BLaER1 treated with 17β-estradiol and CSF1 and Interleukin-3, amounts not matched to agents 10 nM and 100 nM (cell line): ENCODE results near the gene AKAP8L.

Source experiments
- H3K27ac ChIP-seq, 11 experiments: shearing (Covaris generic); formaldehyde crosslinking; 2 replicates each; pipeline ENCODE4 v1.8.1; 2022
- H3K27me3 ChIP-seq, 11 experiments: shearing (Covaris generic); formaldehyde crosslinking; 2 replicates each; pipeline ENCODE4 v1.8.1; 2022
- H3K36me3 ChIP-seq, 11 experiments: shearing (Covaris generic); formaldehyde crosslinking; 2 replicates each; pipeline ENCODE4 v1.8.1; 2022
- H3K4me1 ChIP-seq, 10 experiments: shearing (Covaris generic); formaldehyde crosslinking; 2 replicates each; pipeline ENCODE4 v1.8.1; 2022
- H3K4me2 ChIP-seq, 11 experiments: shearing (Covaris generic); formaldehyde crosslinking; 2 replicates each; pipeline ENCODE4 v1.8.1; 2022
- H3K4me3 ChIP-seq, 10 experiments: shearing (Covaris generic); formaldehyde crosslinking; 2 replicates each; pipeline ENCODE4 v1.8.1; 2022
- H3K9ac ChIP-seq, 11 experiments: shearing (Covaris generic); formaldehyde crosslinking; 2 replicates each; pipeline ENCODE4 v1.8.1; 2022
- H3K9me3 ChIP-seq, 11 experiments: shearing (Covaris generic); formaldehyde crosslinking; replicated peaks in 1 of 11; 2 replicates each; pipeline ENCODE4 v1.8.1; 2022
- H4K20me1 ChIP-seq, 11 experiments: shearing (Covaris generic); formaldehyde crosslinking; 2 replicates each; pipeline ENCODE4 v1.8.1; 2022
- Cebpa-rat ChIP-seq, 11 experiments: shearing (Covaris generic); IDR thresholded peaks; 2 replicates each; pipeline ENCODE4 v1.8.1; 2022

The AKAP8L gene

DNA sequence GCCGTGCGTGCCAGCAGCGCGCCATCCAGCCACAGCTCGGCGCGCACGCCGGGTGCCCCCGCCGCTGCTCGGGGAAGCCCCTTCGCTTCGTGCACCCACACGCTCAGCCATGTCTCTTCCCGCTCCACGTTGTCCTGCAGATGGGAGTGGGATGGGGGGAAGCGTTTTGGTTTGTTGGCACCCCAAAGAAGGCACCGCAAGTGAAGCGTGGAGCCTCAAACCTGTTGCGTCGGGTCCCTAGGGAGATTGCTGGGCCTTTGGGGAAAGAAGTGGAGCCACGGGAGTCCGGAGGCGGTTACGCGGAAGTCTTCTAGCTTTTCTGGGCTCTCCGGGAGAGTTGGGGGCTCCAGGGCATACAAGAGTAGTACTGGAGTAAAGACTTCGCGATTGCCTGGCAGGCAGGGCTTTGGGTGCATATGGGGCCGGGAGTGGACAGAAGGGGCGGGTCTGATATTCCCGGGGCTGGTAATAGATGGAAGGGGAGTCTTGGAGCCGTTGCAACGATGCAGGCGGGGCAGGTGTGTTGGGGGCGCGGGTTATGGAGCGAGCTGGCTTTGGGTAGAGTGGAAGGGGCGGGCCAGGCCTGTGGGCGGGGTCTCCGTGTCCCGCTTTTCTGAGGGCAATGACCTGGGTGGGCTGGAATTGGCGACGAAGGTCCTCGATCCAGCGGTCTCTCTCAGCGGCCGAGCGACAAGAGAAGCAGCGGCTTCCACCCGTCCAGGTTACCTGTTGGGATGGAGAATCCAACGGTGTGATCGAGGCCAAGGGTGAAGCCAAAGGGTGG is 39.1 kb upstream of the AKAP8L start:
- Histone ChIP-seq H3K4me2 (peak overlapping the region in 6 of 11 experiments; percentile 25 to 64 (median 54); a peak in 11 of 22 replicates), H3K9ac (no peak overlapping the region; a peak in 1 of 22 replicates), H3K4me3 (no peak overlapping the region)

DNA sequence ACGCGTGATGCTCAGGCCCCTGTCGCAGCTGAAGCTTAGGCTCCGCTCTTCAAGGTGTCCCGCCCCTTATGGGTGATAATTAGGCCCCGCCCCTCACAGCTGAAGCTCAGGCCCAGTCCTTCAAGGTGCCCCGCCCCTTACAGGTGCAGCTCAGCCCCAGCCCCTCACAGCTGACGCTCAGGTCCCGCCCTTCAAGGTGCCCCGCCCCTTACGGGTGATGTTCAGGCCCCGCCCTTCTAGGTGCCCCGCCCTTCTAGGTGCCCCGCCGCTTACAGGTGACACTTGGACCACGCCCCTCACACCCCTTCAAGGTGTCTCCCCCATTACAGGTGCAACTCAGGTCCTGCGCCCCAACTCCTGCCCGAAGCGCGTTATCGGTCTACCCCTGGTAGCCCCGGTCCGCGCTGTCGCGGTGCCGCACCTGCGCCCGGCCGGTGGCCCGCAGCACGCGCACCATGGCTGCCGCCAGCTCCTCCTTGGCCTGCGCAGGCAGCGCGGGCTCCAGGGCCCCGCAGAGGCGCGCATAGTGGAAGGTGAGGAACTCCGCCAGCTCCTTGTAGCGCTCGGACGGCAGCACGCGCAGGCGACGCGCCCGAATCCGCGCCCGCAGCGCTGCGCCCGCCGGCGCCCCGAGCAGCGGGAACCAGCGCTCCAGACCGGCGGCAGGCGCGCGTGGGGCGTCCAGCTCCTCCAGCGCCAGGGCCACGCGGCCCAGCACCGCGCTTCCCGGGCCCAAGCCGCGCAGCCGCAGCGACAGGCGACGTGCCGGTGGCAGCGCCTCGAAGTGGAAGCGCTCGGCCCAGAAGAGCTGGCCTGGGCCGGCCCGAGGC is 38.3 kb upstream of the AKAP8L start:
- Histone ChIP-seq H3K27ac (peak overlapping the region in 1 of 11 experiments; percentile 16; a peak in 1 of 22 replicates), H4K20me1 (peaks cover 0 to 81% (median 8%) of the 10 kb centered on the region in 11 experiments; a peak in 9 of 22 replicates), H3K4me2 (peak overlapping the region in 5 of 11 experiments; percentile 53 to 64 (median 56); a peak in 9 of 22 replicates), H3K9ac (no peak overlapping the region), H3K9me3 (peaks cover 0 to 8% (median 0%) of the 10 kb centered on the region in 11 experiments; a peak in 5 of 22 replicates), H3K4me3 (no peak overlapping the region), H3K36me3 (peaks cover 16 to 98% (median 95%) of the 10 kb centered on the region in 11 experiments; a peak in 21 of 22 replicates), H3K27me3 (no peaks in the 10 kb centered on the region), H3K4me1 (peaks cover 7 to 38% (median 24%) of the 10 kb centered on the region in 10 experiments)
- TF ChIP-seq Cebpa-rat (IDR thresholded peaks at IDR 0.05), result no peak

More for the DNA sequence above, 39.1 kb upstream of the AKAP8L start:
- Histone ChIP-seq H3K27me3 (no peaks in the 10 kb centered on the region), H3K27ac (peak overlapping the region in 1 of 11 experiments; percentile 16; a peak in 1 of 22 replicates), H3K4me1 (peaks cover 15 to 42% (median 31%) of the 10 kb centered on the region in 10 experiments), H4K20me1 (peaks cover 0 to 77% (median 8%) of the 10 kb centered on the region in 11 experiments; a peak in 8 of 22 replicates), H3K36me3 (peaks cover 16 to 98% (median 93%) of the 10 kb centered on the region in 11 experiments; a peak in 21 of 22 replicates), H3K9me3 (peaks cover 0 to 7% (median 0%) of the 10 kb centered on the region in 11 experiments; a peak in 5 of 22 replicates)
- no peak for TF ChIP-seq Cebpa-rat (IDR thresholded peaks at IDR 0.05)

DNA sequence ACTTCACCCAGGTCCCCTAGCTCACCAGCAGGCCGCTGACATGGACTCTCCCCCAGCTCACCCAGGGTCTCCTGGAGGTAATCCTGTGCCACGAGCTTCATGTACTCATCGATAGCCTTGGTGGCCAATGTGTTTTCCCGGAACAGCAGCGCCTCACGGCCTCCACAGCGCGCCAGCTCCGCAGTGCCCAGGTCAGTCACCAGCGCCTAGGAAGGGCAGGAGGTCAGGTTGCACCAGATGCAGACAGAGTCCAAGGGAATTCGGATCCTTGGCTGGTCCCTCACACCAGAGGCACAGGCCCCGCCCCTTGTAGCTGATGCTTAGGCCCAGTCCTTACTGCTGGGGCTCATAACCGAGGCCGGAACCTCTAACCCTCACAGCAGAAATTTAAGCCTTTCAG is 37.7 kb upstream of the AKAP8L start:
- H4K20me1 ChIP-seq, result peaks cover 0 to 85% (median 8%) of the 10 kb centered on the region in 11 experiments; a peak in 9 of 22 replicates
- H3K36me3 ChIP-seq, result peaks cover 16 to 97% (median 95%) of the 10 kb centered on the region in 11 experiments; a peak in 21 of 22 replicates
- peaks cover under 1 to 33% (median 17%) of the 10 kb centered on the region in 10 experiments; a peak in 18 of 20 replicates for H3K4me1 ChIP-seq
- no peak overlapping the region for H3K27ac ChIP-seq
- H3K27me3 ChIP-seq, result no peaks in the 10 kb centered on the region
- TF ChIP-seq Cebpa-rat (IDR thresholded peaks at IDR 0.05), result no peak
- no peak overlapping the region for H3K4me2 ChIP-seq
- H3K9ac ChIP-seq, result no peak overlapping the region
- H3K4me3 ChIP-seq, result no peak overlapping the region
- H3K9me3 ChIP-seq, result peaks cover 0 to 8% (median 0%) of the 10 kb centered on the region in 11 experiments; a peak in 5 of 22 replicates

- Histone ChIP-seq H3K27me3 (no peaks in the 10 kb centered on the region), H3K4me3 (no peak overlapping the region), H3K27ac (no peak overlapping the region), H3K36me3 (peaks cover 16 to 97% (median 93%) of the 10 kb centered on the region in 11 experiments; a peak in 21 of 22 replicates), H3K4me2 (no peak overlapping the region), H3K4me1 (peaks cover 0 to 33% (median 13%) of the 10 kb centered on the region in 10 experiments; a peak in 15 of 20 replicates), H4K20me1 (peaks cover 0 to 85% (median 8%) of the 10 kb centered on the region in 11 experiments; a peak in 9 of 22 replicates), H3K9ac (no peak overlapping the region), H3K9me3 (peaks cover 0 to 8% (median 0%) of the 10 kb centered on the region in 11 experiments; a peak in 5 of 22 replicates)
- TF ChIP-seq Cebpa-rat (IDR thresholded peaks at IDR 0.05), result no peak
These were observed 37.2 kb upstream of the AKAP8L start for GRCh38 chr19:15455996-15456395.

GRCh38 chr19:15453906-15454860 is 35.4 kb upstream of the AKAP8L start:
- Histone ChIP-seq H3K4me1 (peaks cover 0 to 39% (median 14%) of the 10 kb centered on the region in 10 experiments; a peak in 17 of 20 replicates), H3K9ac (no peak overlapping the region), H3K9me3 (peaks cover 0 to 8% (median 0%) of the 10 kb centered on the region in 11 experiments; a peak in 5 of 22 replicates), H4K20me1 (peaks cover 0 to 74% (median 8%) of the 10 kb centered on the region in 11 experiments; a peak in 10 of 22 replicates), H3K27me3 (no peaks in the 10 kb centered on the region), H3K4me3 (no peak overlapping the region), H3K36me3 (peaks cover 16 to 80% (median 75%) of the 10 kb centered on the region in 11 experiments; a peak in 21 of 22 replicates), H3K4me2 (no peak overlapping the region), H3K27ac (no peak overlapping the region)
- no peak for TF ChIP-seq Cebpa-rat (IDR thresholded peaks at IDR 0.05)

DNA sequence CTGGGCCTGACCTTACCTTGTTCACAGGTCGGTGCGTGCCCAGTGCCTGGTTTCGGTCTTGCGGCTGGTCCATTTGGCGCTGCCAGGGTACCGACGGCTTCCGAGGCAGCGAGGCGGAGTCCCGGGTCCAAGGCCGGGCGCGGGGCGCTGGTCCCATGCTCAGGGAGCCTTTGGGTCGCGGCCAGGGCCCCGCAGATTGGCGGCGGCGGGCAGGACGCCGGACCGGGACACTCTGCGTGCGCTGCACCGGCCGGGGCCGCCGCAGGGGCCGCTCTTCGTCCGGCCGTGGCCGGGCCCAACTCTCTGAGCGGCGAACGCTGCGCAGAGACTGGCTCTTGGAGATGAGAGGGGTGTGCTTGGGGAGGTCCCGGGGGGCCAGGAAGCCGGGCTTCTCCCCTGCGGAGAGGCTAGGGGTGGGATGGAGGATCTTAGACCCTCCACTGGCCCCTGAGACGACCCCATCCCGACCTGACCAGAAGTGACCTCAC is 34.3 kb upstream of the AKAP8L start:
- peak overlapping the region in 1 of 11 experiments; percentile 1; a peak in 2 of 22 replicates for H3K4me2 ChIP-seq
- peaks cover 0 to 68% (median 8%) of the 10 kb centered on the region in 11 experiments; a peak in 10 of 22 replicates for H4K20me1 ChIP-seq
- H3K27me3 ChIP-seq, result no peaks in the 10 kb centered on the region
- H3K36me3 ChIP-seq, result peaks cover 16 to 72% (median 64%) of the 10 kb centered on the region in 11 experiments; a peak in 21 of 22 replicates
- peaks cover 0 to 46% (median 21%) of the 10 kb centered on the region in 10 experiments; a peak in 17 of 20 replicates for H3K4me1 ChIP-seq
- no peak overlapping the region for H3K27ac ChIP-seq
- no peak overlapping the region for H3K4me3 ChIP-seq
- H3K9me3 ChIP-seq, result peaks cover 0 to 8% (median 0%) of the 10 kb centered on the region in 11 experiments; a peak in 5 of 22 replicates
- H3K9ac ChIP-seq, result no peak overlapping the region
- no peak for TF ChIP-seq Cebpa-rat (IDR thresholded peaks at IDR 0.05)
